ENCODE data around the gene TMA16.
"Not testable (repeated sequence)": the region's sequence is repeated elsewhere in the genome, so short reads cannot be mapped to it uniquely, and the experiment has no call there.

The TMA16 gene

GRCh38 chr4:163523791-163524365 is 29.4 kb downstream of the TMA16 start:
- DNase-seq = no peak

- no peak for DNase-seq
Observed at GRCh38 chr4:163525982-163526381, 31.5 kb downstream of the TMA16 start.

- DNase-seq = no peak
Observed at GRCh38 chr4:163527172-163527571, 32.7 kb downstream of the TMA16 start.

- no peak for DNase-seq
Observed at GRCh38 chr4:163528653-163529052, 34.2 kb downstream of the TMA16 start.

- DNase-seq = no peak
Observed at GRCh38 chr4:163534056-163534455, 39.6 kb downstream of the TMA16 start.

- DNase-seq = no peak
Observed at GRCh38 chr4:163535657-163536056, 41.2 kb downstream of the TMA16 start.

GRCh38 chr4:163536091-163536490 is 41.6 kb downstream of the TMA16 start:
- DNase-seq = no peak

- DNase-seq = no peak
Observed at GRCh38 chr4:163537114-163537513, 42.6 kb downstream of the TMA16 start.

- DNase-seq = not testable (repeated sequence)
Observed at GRCh38 chr4:163538820-163539219, 44.3 kb downstream of the TMA16 start.

- DNase-seq = no peak
Observed at GRCh38 chr4:163540448-163540847, 46.0 kb downstream of the TMA16 start.

GRCh38 chr4:163540977-163541376 is 46.5 kb downstream of the TMA16 start:
- DNase-seq = no peak

- DNase-seq = no peak
Observed at GRCh38 chr4:163542275-163542674, 47.8 kb downstream of the TMA16 start.

GRCh38 chr4:163544407-163545038 is 50.0 kb downstream of the TMA16 start:
- peak; percentile 60 to 66 for DNase-seq

GRCh38 chr4:163548481-163549243 is 54.2 kb downstream of the TMA16 start:
- DNase-seq = peak in 1 of 2 donors; percentile 61

GRCh38 chr4:163550869-163551267 is 56.4 kb downstream of the TMA16 start:
- no peak for DNase-seq

- no peak for DNase-seq
Observed at GRCh38 chr4:163553146-163553545, 58.7 kb downstream of the TMA16 start.

- peak in 1 of 2 donors; percentile 50 for DNase-seq
Observed at GRCh38 chr4:163554870-163555465, 60.5 kb downstream of the TMA16 start.

GRCh38 chr4:163556177-163556576 is 61.7 kb downstream of the TMA16 start:
- peak in 1 of 2 donors; percentile 40 for DNase-seq

GRCh38 chr4:163556650-163557391 is 62.3 kb downstream of the TMA16 start:
- DNase-seq = no peak

GRCh38 chr4:163558539-163559044 is 64.1 kb downstream of the TMA16 start:
- DNase-seq = peak; percentile 38 to 64

- no peak for DNase-seq
Observed at GRCh38 chr4:163562496-163562895, 68.0 kb downstream of the TMA16 start.

- no peak for DNase-seq
Observed at GRCh38 chr4:163563592-163563991, 69.1 kb downstream of the TMA16 start.

GRCh38 chr4:163564221-163564720 is 69.8 kb downstream of the TMA16 start:
- no peak for DNase-seq
